ENCODE data around the gene RTL5.

GRCh38 chrX:72143609-72143907 lies 11.8 kb upstream of the RTL5 start:
- no peak for TF ChIP-seq GATA2 (IDR thresholded peaks at IDR 0.05; ENCODE audit: low read depth, low read length)
- no peak for TF ChIP-seq GATA3 (IDR thresholded peaks at IDR 0.05; ENCODE audit: low read depth, low read length)

Data from SH-SY5Y (cell line).